ENCODE measurements around the gene ZNF831.

ZNF831 gene

GRCh38 chr20:59143326-59143725 is 20.3 kb upstream of the ZNF831 start:
- Histone ChIP-seq H3K4me1 (peaks cover 5% of the 10 kb centered on the region; the same call in 1 of the 2 replicates), H3K4me3 (ENCODE audit: low read depth, low read length) (no peak overlapping the region)
- TF ChIP-seq, protein P1, sequence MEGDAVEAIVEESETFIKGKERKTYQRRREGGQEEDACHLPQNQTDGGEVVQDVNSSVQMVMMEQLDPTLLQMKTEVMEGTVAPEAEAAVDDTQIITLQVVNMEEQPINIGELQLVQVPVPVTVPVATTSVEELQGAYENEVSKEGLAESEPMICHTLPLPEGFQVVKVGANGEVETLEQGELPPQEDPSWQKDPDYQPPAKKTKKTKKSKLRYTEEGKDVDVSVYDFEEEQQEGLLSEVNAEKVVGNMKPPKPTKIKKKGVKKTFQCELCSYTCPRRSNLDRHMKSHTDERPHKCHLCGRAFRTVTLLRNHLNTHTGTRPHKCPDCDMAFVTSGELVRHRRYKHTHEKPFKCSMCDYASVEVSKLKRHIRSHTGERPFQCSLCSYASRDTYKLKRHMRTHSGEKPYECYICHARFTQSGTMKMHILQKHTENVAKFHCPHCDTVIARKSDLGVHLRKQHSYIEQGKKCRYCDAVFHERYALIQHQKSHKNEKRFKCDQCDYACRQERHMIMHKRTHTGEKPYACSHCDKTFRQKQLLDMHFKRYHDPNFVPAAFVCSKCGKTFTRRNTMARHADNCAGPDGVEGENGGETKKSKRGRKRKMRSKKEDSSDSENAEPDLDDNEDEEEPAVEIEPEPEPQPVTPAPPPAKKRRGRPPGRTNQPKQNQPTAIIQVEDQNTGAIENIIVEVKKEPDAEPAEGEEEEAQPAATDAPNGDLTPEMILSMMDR (IDR thresholded peaks at IDR 0.05; ENCODE audit: low read depth, low read length): no peak

GRCh38 chr20:59144179-59144830 is 19.3 kb upstream of the ZNF831 start:
- Histone ChIP-seq H3K36me3 (no peaks in the 10 kb centered on the region), H3K4me1 (peaks cover 5% of the 10 kb centered on the region; the same call in 1 of the 2 replicates), H3K4me3 (ENCODE audit: low read depth, low read length) (no peak overlapping the region), H3K9me3 (no peaks in the 10 kb centered on the region), H3K27me3 (0 out of 2 replicates have a peak, but pooled peaks cover 3% of the 10 kb centered on the region)
- DNase-seq: no peak
- TF ChIP-seq, protein P1 (IDR thresholded peaks at IDR 0.05; ENCODE audit: low read depth, low read length): no peak

More at GRCh38 chr20:59143326-59143725, 20.3 kb upstream of the ZNF831 start:
- no peak for DNase-seq
- Histone ChIP-seq H3K9me3 (no peaks in the 10 kb centered on the region), H3K27me3 (0 out of 2 replicates have a peak, but pooled peaks cover 3% of the 10 kb centered on the region), H3K36me3 (no peaks in the 10 kb centered on the region)

DNA sequence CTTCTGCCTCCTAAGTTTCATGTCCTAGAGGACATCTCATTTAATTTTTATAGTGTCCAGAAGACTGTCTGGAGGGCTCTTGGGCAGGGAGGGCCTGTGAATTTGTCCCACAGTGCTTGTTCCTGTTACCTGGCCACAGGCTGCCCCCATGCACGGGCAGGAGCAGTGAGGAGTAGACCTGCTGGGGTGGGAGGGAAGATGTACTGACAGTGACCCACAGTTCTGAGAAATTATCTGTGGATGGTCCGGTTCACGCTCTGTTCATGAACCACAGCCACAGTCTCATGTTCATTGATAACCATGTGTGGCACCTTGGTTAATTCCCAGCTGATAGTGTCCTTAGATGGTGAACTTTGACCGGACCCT is 18.8 kb upstream of the ZNF831 start:
- H3K36me3 ChIP-seq: no peaks in the 10 kb centered on the region
- H3K27me3 ChIP-seq: 0 out of 2 replicates have a peak, but pooled peaks cover 3% of the 10 kb centered on the region

GRCh38 chr20:59145247-59145923 is 18.2 kb upstream of the ZNF831 start:
- H3K4me1 ChIP-seq: peaks cover 5% of the 10 kb centered on the region; the same call in 1 of the 2 replicates
- no peaks in the 10 kb centered on the region for H3K36me3 ChIP-seq
- DNase-seq: no peak
- H3K4me3 ChIP-seq (ENCODE audit: low read depth, low read length): no peak overlapping the region
- TF ChIP-seq, protein P1 (IDR thresholded peaks at IDR 0.05; ENCODE audit: low read depth, low read length): no peak
- no peaks in the 10 kb centered on the region for H3K9me3 ChIP-seq
- H3K27me3 ChIP-seq: 0 out of 2 replicates have a peak, but pooled peaks cover 3% of the 10 kb centered on the region

More for the DNA sequence above, 18.8 kb upstream of the ZNF831 start:
- Histone ChIP-seq H3K4me1 (peaks cover 5% of the 10 kb centered on the region; the same call in 1 of the 2 replicates), H3K4me3 (ENCODE audit: low read depth, low read length) (no peak overlapping the region), H3K9me3 (no peaks in the 10 kb centered on the region)
- TF ChIP-seq, protein P1 (IDR thresholded peaks at IDR 0.05; ENCODE audit: low read depth, low read length): no peak
- no peak for DNase-seq

DNA sequence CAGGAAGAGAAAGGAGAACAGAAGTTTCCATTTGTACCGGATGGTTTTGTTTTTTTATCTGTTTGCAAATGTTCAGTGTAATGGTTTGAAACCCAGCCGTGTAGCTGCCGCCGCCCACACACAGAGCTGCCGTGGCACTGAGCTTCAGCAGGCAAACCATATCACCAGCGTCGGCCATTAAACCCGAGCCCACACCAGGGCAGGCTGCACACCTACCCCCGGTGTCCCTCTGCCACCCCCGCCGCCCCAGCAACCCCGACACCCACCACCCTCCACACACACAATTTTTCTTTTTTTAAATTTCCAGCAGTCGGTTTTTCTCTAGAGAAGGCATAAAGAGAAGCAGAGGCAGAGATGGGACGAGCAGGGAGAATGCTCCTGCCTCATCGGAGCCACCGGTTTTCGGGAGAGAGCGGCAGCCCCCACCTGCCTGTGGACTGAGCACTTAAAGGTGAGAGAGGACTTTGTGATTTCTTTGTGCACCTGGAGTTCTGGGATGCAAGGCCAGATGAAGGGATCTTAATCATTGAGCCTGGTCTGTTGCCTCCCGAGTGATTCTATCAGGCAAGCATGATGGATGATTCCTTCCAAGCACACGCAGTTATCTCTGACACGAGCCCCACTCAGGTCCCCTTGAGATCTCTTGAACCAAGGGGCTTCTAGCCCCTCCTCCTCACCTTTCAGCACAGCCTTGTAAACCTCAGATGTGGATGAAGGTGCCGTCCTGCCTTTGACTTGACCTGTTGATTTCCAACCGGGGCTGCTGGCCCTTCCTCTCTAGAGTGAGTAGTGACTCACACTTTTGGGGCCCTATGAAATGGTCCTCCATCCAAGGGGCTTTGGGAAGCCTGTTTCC is 17.5 kb upstream of the ZNF831 start:
- Histone ChIP-seq H3K27me3 (0 out of 2 replicates have a peak, but pooled peaks cover 3% of the 10 kb centered on the region), H3K4me1 (peaks cover 5% of the 10 kb centered on the region; the same call in 1 of the 2 replicates)
- TF ChIP-seq, protein P1 (IDR thresholded peaks at IDR 0.05; ENCODE audit: low read depth, low read length): no peak

More for the DNA sequence above, 17.5 kb upstream of the ZNF831 start:
- no peak for DNase-seq
- H3K4me3 ChIP-seq (ENCODE audit: low read depth, low read length): no peak overlapping the region
- no peaks in the 10 kb centered on the region for H3K36me3 ChIP-seq
- no peaks in the 10 kb centered on the region for H3K9me3 ChIP-seq
